NB4 (cell line): ENCODE data around the gene DUSP22.

Source experiments
- DNase-seq: peaks from one replicate; pipeline ENCODE4 v3.0.0; 2010; ENCODE audit warnings: low read depth
- H3K4me3 ChIP-seq: one replicate; pipeline ENCODE4 v1.5.1; 2011; ENCODE audit warnings: mild to moderate bottlenecking, low read depth, low read length, moderate library complexity
- MYC ChIP-seq: IDR thresholded peaks from 2 replicates; pipeline ENCODE4 v1.6.1; 2011; ENCODE audit warnings: low read depth, low read length
- POLR2A ChIP-seq: IDR thresholded peaks from 2 replicates; pipeline ENCODE4 v1.6.1; 2011; ENCODE audit warnings: mild to moderate bottlenecking; ENCODE audit not compliant: insufficient read length; ENCODE audit errors: extremely low read depth
- TF ChIP-seq, protein P1 (sequence below): IDR thresholded peaks from 2 replicates; pipeline ENCODE4 v1.6.1; 2011; ENCODE audit warnings: low read depth, low read length
- TF ChIP-seq, protein P2 (sequence below): IDR thresholded peaks from one replicate; pipeline ENCODE4 v1.5.1; 2012; ENCODE audit warnings: low read depth, low read length

Gene DUSP22

DNA sequence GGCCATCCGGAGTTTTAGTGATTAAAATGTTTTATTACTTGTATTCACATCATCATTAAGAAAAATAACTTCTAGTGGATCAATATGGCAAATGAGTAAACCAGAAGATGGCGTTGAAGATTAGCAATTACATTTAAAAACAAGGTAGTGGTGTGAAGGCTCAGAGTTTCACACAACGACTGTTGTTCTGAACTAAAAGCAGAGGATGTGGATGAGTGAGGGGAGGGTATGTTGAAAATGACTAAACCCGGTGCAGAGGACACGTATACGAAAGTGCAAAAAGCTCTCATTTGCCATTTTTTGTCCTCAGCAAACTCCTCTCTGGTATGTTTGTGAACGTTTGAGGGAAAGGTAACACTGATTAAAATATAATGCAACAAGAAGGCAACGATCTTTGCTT lies 97.3 kb downstream of the DUSP22 start:
- no peak overlapping the region for H3K4me3 ChIP-seq
- no peak for DNase-seq
- no peak for TF ChIP-seq MYC
- TF ChIP-seq, protein P1, sequence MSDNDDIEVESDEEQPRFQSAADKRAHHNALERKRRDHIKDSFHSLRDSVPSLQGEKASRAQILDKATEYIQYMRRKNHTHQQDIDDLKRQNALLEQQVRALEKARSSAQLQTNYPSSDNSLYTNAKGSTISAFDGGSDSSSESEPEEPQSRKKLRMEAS: no peak
- no peak for TF ChIP-seq POLR2A
- TF ChIP-seq, protein P2, sequence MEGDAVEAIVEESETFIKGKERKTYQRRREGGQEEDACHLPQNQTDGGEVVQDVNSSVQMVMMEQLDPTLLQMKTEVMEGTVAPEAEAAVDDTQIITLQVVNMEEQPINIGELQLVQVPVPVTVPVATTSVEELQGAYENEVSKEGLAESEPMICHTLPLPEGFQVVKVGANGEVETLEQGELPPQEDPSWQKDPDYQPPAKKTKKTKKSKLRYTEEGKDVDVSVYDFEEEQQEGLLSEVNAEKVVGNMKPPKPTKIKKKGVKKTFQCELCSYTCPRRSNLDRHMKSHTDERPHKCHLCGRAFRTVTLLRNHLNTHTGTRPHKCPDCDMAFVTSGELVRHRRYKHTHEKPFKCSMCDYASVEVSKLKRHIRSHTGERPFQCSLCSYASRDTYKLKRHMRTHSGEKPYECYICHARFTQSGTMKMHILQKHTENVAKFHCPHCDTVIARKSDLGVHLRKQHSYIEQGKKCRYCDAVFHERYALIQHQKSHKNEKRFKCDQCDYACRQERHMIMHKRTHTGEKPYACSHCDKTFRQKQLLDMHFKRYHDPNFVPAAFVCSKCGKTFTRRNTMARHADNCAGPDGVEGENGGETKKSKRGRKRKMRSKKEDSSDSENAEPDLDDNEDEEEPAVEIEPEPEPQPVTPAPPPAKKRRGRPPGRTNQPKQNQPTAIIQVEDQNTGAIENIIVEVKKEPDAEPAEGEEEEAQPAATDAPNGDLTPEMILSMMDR: no peak

DNA sequence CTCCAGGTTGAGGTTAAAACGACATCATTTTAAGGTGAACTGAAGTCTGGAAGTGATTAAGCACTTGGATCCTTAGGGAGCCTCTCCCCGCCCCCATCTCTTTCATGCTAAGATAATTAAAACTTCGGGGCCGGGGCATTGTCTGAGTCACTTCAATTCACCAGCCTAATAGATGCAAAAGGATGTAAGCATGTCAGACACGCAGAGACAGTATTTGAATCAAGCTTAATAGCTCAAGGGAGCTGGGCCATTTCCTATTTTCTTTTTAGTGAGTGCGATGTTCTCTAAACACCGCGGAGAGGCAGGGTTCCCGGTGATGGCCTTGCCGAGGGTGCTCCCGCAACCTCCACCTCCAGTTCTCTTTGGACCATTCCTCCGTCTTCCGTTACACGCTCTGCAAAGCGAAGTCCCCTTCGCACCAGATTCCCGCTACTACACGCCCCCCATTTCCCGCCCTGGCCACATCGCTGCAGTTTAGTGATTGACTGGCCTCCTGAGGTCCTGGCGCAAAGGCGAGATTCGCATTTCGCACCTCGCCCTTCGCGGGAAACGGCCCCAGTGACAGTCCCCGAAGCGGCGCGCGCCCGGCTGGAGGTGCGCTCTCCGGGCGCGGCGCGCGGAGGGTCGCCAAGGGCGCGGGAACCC lies 98.7 kb downstream of the DUSP22 start:
- no peak for TF ChIP-seq POLR2A
- TF ChIP-seq, protein P1: no peak
- no peak for TF ChIP-seq MYC
- TF ChIP-seq, protein P2: no peak
- no peak overlapping the region for H3K4me3 ChIP-seq
- peak; percentile 30 for DNase-seq

DNA sequence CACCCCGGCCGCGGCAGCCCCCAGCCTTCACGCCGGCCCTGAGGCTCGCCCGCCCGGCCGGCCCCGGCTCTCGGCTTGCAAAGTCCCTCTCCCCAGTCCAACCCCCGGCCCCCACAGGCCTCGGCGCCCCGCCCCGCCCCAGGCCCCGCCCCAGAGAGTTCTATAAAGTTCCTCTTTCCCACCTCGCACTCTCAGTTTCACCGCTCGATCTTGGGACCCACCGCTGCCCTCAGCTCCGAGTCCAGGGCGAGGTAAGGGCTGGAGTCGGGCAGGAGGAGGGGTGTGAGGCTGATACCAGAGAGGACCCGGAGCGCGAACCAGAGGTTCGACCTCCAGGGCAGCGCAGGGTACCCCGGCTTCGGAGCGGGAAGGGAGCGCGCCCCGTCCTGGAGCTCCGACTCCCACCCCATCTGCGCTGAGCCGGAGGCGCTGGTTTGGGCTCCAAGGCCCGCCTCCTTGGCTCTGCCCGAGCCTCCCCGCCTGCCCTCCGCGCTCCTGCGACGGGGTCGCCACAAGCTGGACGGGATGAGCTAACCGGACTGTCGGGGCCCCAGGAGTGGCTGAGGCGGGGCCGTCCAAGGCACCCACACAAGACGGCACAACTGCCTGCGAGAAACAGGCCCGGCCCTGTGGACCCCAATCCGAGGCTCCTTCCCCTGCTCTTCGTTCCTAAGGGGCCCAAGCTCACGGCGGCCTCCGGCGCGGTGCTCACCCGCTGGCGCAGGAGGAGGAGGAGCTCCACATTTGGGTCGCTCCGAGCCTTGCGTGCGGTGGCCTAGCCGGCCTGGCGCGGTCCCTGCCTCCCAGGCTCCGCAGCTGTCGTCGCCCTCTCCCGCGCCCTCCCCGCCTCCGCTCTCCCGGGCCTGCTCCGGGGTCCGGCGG lies 99.5 kb downstream of the DUSP22 start, which contains the start of gene IRF4:
Gene IRF4 (plus strand): TSS at position 194 of the 882 bp plus-strand sequence. CDS start 1,401 bp downstream, outside the sequence.
- TF ChIP-seq, protein P1: no peak
- TF ChIP-seq, protein P2: no peak
- TF ChIP-seq MYC: no peak
- TF ChIP-seq POLR2A: no peak
- H3K4me3 ChIP-seq: no peak within 1 kb of the TSS
- no peak for DNase-seq

DNA sequence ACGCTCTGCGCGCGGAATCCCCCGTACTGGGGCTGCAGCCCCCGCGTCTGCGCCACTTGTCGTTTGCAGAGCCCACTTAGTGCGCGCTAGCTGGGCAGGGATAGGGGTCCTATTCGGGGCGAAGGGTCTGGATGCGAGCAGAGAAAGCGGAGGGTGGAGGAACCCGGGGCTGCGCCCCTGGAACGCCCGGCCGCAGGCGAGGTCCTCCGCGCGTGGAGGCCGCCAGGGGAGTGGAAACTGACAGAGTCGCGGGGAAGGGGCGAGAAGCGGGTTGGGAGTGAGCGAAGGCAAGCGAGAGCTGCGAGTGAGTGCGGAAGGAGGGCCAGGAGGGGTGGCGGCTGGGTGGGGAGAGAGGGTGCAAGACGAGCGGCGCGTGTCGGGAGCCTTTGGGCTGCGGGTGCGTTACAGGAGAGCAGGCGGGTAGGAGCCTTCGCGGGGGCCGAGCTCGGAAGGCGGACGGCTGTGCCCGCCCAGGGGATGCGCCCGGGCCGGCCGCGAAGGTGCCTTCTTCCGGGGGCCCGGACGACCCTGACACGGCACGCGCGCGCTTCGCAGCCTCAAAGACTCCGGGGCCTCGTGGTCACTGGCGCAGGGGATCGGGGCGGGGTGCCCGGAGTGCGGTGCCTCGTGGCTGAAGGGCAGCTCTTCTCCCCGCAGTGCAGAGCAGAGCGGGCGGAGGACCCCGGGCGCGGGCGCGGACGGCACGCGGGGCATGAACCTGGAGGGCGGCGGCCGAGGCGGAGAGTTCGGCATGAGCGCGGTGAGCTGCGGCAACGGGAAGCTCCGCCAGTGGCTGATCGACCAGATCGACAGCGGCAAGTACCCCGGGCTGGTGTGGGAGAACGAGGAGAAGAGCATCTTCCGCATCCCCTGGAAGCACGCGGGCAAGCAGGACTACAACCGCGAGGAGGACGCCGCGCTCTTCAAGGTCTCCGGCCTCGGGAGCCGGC lies 100.4 kb downstream of the DUSP22 start:
- no peak overlapping the region for H3K4me3 ChIP-seq
- TF ChIP-seq POLR2A: no peak
- no peak for TF ChIP-seq MYC
- TF ChIP-seq, protein P1: no peak
- TF ChIP-seq, protein P2: no peak
- no peak for DNase-seq
